ENCODE results near the gene MYO18B.
A peak's percentile ranks its signal among the peaks of the same experiment; 100 is the strongest.

The MYO18B gene

DNA sequence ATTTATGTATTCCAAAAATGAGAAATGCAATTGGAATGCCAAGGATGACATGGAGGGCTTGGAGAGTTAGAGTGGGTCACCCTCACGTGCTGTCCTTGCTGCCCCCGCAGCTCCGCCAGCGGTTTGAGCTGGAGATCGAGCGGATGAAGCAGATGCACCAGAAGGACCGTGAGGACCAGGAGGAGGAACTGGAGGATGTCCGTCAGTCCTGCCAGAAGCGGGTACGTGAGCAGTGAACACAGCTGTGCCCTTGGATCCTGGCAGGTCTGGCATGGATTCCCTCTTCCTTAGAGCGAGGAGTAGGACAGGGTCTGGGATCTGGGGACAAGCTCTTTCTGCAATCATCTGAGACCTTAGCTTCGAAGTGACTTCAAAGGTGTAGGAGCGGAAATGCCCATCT, 166.2 kb downstream of the MYO18B start:
- no peak for DNase-seq

GRCh38 chr22:25908755-25909154, 166.8 kb downstream of the MYO18B start:
- no peak for DNase-seq

DNA sequence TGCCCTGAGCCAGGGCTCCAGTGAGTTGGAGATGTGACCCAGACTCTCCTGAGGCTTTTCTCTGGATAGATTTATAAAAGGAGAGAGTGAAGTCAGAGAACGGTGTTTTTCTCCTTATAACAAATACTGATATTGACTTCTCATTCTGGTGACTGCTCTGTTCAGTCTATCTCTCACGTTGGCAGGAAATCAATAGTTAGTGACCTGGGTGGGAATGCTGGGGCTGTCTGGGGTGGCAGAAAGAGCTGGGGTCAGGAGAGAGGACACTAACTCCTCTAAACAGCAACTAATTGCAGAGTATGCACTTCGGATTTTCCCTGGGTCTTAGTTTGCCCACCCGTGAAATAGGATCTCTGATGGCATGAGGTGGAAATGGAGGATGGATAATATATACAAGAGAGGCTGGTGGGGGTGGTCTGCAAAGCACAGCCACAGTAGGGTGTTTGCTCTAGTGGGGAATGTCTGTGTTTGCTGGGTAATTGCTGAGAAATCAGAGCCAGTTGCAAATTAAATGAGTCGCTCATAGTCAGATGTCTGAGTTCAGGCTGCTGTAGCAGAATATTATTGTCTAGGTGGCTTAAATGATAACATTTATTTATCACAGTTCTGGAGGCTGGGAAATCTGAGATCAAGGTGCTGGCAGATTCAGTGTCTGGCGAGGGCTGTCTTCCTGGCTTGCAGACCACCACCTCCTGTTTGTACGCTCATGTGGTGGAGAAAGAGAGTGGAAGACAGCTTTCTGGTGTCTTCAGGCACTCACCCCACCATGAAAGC, 167.8 kb downstream of the MYO18B start:
- no peak for DNase-seq

GRCh38 chr22:25911243-25911972, 169.4 kb downstream of the MYO18B start:
- no peak for DNase-seq

DNA sequence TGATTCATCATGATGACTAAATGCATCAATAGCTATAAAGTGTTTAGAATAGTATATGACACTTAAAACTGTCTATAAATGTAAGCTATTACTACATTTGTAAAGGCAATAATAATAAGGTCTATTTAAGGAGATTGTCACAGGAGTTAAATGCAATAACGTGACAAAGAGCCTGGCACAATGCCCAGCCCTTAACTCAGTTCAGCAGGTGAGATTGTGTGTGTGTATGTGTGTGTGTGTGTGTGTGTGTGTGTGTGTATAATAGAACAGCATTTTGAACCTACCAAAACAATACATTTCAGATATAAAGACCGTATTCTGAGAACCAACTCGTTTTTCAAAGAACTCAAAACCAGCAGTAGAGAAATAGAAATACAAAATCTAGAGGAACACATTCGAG, 177.5 kb downstream of the MYO18B start:
- DNase-seq = no peak

GRCh38 chr22:25922141-25922540, 180.2 kb downstream of the MYO18B start:
- DNase-seq = no peak

GRCh38 chr22:25923914-25924313, 181.9 kb downstream of the MYO18B start:
- DNase-seq = no peak

GRCh38 chr22:25928038-25928437, 186.1 kb downstream of the MYO18B start:
- DNase-seq = no peak

GRCh38 chr22:25929321-25929878, 187.4 kb downstream of the MYO18B start:
- DNase-seq = no peak

DNA sequence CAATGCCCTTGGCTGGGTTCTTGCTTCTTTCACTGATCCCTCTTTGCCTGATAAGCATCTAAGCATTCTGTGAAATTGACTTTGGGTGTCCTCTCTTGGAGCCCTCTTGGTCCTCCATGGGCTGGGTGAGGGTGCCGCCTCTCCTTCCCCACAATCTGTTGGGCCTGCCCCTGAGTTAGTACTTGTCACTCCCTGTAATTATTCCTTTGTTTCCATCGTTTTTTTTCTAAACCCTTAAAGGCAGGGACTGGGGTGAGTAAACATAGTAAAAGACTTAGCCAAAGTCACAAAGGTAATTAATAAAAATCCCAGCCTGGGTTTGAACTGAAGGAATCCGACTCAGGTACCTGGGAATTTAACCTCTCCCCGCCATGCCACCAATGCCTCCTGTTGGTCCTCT, 188.1 kb downstream of the MYO18B start:
- no peak for DNase-seq

DNA sequence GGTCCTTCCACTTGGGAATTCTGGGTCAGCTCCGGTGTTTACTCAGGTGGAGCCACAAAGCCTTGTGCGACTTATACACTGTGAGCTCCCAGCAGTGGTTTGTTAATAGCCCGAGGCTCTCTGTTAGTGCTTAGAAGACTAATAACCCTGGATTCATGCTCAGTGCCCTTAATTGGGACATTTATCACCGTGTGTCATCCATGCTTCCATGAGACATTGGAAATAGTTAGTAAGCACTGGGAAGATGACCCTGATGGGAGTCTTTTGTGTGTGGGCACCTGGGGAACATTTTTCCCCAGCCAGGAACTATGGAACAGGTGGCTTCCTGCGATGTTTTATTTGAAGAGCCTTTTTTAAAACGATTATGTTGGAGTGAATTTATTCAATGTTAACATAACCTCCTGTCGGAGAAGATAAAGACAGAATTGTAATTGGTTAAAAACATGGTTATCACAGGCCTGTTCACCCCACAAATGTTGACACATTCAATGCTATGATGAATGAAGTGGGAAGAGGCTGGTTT, 188.9 kb downstream of the MYO18B start:
- DNase-seq = no peak

GRCh38 chr22:25933158-25933788, 191.3 kb downstream of the MYO18B start:
- DNase-seq = no peak

DNA sequence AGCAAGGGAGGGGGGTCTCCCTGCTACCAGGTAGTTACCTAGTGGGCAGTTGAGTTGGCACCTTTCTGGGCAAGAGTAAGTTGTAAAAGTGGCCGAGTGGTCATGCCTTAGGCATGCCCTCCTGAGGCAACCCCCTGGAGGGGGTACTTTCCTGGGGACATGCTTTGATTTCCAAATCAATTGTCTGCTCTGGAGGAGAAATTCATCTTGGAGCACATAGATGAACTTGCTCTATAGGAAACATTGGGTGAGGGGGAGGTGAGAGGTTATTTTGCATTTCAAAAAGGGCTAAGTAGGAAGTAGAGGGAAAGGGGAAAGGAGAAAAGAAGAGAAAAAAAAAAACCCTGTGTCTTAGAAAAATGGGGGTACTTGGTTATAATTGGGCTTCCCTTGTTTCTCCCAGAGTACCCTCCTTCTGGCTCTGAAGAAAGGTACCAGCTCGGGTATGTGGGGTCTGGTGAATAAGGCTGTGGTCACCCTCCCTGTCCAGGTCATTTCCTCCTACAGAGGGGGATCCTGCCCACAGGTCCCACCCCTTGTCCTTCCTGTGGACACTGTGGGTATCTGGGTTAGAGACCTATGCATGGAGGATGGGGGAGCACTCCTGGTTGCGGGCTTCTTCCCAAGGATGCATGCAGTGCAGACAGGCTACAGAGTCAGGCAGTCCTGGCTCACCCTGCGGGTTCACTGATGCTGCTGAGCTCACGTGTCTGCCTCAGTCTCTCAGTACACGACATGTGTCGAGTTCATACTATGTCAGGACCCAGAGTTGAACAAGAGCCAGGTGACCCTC, 193.5 kb downstream of the MYO18B start:
- no peak for DNase-seq

DNA sequence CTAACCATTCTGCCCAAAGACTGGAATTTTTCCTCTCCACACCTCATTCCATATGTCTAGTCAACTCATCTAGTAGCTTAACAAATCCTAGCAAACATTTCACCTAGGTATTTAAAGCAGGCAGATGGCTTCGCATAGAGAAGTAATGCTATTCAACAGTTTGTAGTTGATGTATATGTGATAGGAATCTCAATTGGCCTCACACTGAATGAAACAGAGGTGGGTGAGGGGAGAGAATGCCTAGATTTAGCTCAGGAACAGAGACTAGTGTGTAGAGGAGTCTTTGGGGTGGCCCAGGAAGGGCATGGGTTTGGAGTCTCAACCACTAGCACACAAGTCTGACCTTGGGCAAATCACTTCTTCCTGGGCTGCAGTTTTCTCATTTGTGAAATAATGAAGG, 196.2 kb downstream of the MYO18B start:
- no peak for DNase-seq

GRCh38 chr22:25939384-25939783, 197.4 kb downstream of the MYO18B start:
- no peak for DNase-seq

DNA sequence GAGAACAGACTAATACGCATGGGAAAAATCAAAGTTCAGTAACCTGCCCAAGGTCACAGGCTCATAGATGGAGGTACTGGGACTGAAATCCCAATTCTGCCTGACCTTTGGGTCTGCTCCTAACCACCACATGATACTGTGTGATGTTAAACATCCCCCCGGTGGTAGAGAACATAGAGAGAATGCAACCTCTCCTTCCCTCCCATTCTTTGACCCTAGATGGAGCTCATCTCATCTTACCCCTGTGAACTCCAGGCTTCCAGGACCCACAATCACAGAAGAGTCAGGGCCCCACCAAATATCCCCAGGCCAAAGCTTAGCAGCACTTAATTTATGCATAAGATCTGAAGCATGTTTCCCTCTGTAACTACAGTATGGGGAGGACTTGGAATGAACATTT, 198.5 kb downstream of the MYO18B start:
- DNase-seq = no peak

DNA sequence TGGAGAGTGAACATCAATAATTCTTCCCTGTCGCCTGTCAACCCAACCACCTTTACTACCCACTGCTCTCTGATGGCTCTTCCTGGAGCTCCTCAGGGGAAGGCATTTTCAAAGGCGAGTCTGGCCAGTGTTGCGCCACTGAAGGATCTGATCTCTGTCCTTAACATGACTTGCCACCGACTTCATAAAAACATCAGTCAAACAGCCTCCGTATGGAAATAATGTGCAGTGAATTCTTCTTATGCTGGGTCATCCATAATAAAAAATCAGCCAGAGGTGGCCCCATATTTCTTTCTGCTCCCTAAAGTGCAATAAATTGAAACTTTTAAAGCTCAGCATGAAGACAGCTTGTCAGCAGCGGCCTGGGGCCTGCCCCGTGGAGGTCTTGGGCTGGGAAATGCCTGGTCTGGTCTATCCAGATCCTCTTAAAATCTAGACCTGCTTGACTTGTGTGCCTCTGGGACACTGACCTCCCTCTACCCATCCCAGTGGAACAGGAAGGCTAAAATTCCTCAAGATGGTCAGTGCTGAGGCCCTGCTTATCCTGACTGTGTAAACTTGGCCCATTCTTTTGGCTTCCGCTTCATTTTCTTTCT, 199.5 kb downstream of the MYO18B start:
- DNase-seq = no peak

- DNase-seq = no peak
Measured at GRCh38 chr22:25942115-25942855, 200.3 kb downstream of the MYO18B start.

DNA sequence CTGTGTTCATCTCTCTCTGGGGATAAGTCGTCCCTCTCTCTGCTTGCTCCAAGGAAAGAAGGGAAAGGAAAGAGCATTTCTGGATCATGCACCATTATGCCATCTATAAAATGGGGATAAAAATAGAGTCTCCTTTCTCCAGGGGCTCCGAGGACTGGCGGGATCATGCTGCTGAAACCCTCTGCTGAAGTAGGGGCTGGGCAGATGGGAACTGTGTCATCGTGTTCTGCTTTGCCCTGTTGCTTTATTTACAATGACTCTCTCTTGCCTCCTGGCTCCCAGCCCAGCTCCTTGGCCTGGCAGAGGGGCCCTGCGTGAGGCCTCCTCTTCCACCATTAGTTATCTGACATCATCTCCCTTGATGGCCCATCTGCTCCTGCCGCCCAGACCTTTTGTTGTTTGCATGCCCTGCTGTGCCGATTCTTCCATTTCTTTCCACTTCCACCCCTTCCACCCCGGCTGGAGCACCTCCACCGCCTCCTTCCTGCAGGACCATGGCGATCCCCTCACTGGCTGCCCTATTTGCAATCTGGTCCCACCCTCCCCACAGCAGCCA, 200.9 kb downstream of the MYO18B start:
- DNase-seq = peak; percentile 4

DNA sequence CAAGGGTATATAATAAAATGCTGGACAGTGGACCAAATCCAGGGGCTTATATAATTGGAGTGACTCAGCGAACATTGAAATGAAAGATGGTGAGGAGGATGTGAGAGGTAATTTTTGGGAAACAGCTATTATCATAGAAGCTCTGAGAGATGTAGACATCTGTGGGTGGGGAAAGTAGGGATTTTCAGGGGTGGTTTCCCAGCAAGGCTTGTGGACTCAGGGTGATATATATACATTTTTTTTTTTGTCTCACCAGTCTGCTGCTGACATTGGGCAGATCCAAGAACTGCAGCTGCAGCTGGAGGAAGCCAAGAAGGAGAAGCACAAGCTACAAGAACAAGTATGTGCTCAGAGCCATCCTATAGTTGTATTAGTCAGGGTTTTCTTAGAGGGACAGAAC, 208.1 kb downstream of the MYO18B start:
- no peak for DNase-seq

- no peak for DNase-seq
Measured at GRCh38 chr22:25953276-25953675, 211.3 kb downstream of the MYO18B start.
